Measurements from ENCODE around the gene NUMA1. TPM values are rescaled to one million over a fixed set of nuclear protein-coding genes. Genes with fewer than 3 reads are reported as not detected.

The NUMA1 gene
- polyA plus RNA-seq, 1 experiment = 79.5 TPM

GRCh38 chr11:72124046-72124445, 43.7 kb upstream of the NUMA1 start:
- Histone ChIP-seq H3K27ac (ENCODE audit: low read depth, low read length) (no peak overlapping the region), H3K4me3 (ENCODE audit: low read depth, low read length) (no peak overlapping the region), H3K9me3 (ENCODE audit: control insufficient read depth, insufficient read depth, low read length) (peaks cover 11% of the 10 kb centered on the region), H3K27me3 (ENCODE audit: control insufficient read depth, insufficient read depth, low read length) (no peaks in the 10 kb centered on the region)
- CTCF ChIA-PET = no interaction called here
- POLR2A ChIA-PET = no interaction called here
- TF ChIP-seq, protein P1, sequence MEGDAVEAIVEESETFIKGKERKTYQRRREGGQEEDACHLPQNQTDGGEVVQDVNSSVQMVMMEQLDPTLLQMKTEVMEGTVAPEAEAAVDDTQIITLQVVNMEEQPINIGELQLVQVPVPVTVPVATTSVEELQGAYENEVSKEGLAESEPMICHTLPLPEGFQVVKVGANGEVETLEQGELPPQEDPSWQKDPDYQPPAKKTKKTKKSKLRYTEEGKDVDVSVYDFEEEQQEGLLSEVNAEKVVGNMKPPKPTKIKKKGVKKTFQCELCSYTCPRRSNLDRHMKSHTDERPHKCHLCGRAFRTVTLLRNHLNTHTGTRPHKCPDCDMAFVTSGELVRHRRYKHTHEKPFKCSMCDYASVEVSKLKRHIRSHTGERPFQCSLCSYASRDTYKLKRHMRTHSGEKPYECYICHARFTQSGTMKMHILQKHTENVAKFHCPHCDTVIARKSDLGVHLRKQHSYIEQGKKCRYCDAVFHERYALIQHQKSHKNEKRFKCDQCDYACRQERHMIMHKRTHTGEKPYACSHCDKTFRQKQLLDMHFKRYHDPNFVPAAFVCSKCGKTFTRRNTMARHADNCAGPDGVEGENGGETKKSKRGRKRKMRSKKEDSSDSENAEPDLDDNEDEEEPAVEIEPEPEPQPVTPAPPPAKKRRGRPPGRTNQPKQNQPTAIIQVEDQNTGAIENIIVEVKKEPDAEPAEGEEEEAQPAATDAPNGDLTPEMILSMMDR (IDR thresholded peaks at IDR 0.05; ENCODE audit: low read depth, low read length) = no peak
- DNase-seq (ENCODE audit: low read depth, low spot score) = no peak

DNA sequence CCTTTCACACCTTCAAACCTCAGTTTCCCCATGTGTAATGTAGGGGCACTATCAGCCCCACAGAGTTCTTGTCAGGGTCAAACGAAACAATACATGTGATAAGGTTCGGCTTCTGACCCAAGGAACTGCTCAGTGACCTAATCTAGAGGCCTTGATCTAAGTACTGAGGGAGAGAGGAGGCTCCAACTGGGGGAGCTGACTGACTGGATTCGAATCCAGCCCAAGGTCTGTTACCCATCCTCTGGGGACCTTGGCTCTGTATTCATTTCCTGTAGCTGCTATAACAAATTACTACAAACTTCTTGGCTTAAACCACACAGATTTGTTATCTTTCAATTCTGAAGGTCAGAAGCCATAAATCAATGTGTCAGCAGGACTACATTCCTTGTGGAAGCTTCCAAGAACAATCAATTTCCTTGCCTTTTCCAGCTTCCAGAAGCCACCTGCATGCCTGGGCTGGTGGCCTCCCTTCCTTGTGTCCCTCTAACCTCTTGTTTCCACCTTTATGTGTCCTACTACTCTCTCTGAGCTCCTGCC, 42.8 kb upstream of the NUMA1 start:
- TF ChIP-seq, protein P1 (IDR thresholded peaks at IDR 0.05; ENCODE audit: low read depth, low read length) = no peak
- CTCF ChIA-PET = interaction anchor here (0.9 to 1.2 kb wide), 2 partner anchors 20 to 98 kb away, joined by 3 to 4 read pairs; no protein-coding TSS in a partner anchor
- Histone ChIP-seq H3K4me3 (ENCODE audit: low read depth, low read length) (no peak overlapping the region), H3K27me3 (ENCODE audit: control insufficient read depth, insufficient read depth, low read length) (no peaks in the 10 kb centered on the region), H3K27ac (ENCODE audit: low read depth, low read length) (no peak overlapping the region), H3K9me3 (ENCODE audit: control insufficient read depth, insufficient read depth, low read length) (peaks cover 3% of the 10 kb centered on the region; the same call in 1 of the 2 replicates)
- no peak for DNase-seq (ENCODE audit: low read depth, low spot score)
- POLR2A ChIA-PET = no interaction called here

DNA sequence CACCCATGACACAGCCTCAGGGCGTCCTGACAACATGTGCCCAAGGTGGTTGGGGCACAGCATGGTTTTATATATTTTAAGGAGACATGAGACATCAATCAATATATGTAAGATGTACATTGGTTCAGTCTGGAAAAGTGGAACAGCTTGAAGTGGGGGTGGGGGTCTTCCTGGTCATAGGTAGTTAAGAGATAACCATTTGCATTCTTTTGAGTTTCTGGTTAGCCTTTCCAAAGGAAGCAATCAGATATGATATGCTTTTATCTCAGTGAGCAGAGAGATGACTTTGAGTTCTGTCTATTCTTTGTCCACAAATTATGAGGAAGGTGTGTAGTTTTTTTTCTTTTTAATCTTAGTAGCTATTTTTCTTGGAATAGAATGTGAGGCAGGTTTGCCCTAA, 42.3 kb upstream of the NUMA1 start:
- CTCF ChIA-PET = interaction anchor here (0.9 to 1.2 kb wide), 2 partner anchors 21 to 97 kb away, joined by 3 to 4 read pairs; no protein-coding TSS in a partner anchor
- Histone ChIP-seq H3K9me3 (ENCODE audit: control insufficient read depth, insufficient read depth, low read length) (peaks cover 3% of the 10 kb centered on the region; the same call in 1 of the 2 replicates), H3K4me3 (ENCODE audit: low read depth, low read length) (no peak overlapping the region), H3K27ac (ENCODE audit: low read depth, low read length) (no peak overlapping the region), H3K27me3 (ENCODE audit: control insufficient read depth, insufficient read depth, low read length) (no peaks in the 10 kb centered on the region)
- no peak for DNase-seq (ENCODE audit: low read depth, low spot score)
- POLR2A ChIA-PET = no interaction called here
- TF ChIP-seq, protein P1 (IDR thresholded peaks at IDR 0.05; ENCODE audit: low read depth, low read length) = no peak

DNA sequence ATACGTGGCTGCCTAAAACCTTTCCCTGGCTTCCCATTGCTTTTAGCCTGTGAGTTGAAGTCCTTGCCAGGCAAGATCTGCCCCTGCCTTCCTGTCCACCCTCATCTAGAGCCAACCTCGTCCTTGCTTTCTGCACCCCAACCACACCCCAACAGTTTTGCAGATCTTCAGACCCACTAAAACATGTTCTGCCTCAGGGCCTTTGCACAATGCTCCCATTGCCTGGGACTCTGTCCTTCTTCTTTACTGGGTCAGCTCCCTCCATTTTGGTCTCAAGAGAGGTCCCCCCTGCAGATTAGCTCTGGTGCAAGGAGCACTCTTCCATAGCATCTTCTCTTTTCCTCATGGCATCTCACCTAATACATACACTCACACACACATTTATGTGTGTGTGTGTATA, 40.6 kb upstream of the NUMA1 start:
- Histone ChIP-seq H3K27me3 (ENCODE audit: control insufficient read depth, insufficient read depth, low read length) (no peaks in the 10 kb centered on the region), H3K27ac (ENCODE audit: low read depth, low read length) (no peak overlapping the region), H3K4me3 (ENCODE audit: low read depth, low read length) (no peak overlapping the region), H3K9me3 (ENCODE audit: control insufficient read depth, insufficient read depth, low read length) (peaks cover 3% of the 10 kb centered on the region; the same call in 1 of the 2 replicates)
- TF ChIP-seq, protein P1 (IDR thresholded peaks at IDR 0.05; ENCODE audit: low read depth, low read length) = no peak
- no peak for DNase-seq (ENCODE audit: low read depth, low spot score)
- ChIA-PET CTCF (no interaction called here), POLR2A (no interaction called here)

- CTCF ChIA-PET = interaction anchor here (0.6 to 1.2 kb wide), 4 partner anchors 22 to 94 kb away, joined by 3 to 4 read pairs (median 3); no protein-coding TSS in a partner anchor
Measured at GRCh38 chr11:72119198-72119597, 38.9 kb upstream of the NUMA1 start.

More at GRCh38 chr11:72119198-72119597, 38.9 kb upstream of the NUMA1 start:
- no peaks in the 10 kb centered on the region for H3K27me3 ChIP-seq (ENCODE audit: control insufficient read depth, insufficient read depth, low read length)
- no peak overlapping the region for H3K4me3 ChIP-seq (ENCODE audit: low read depth, low read length)
- no peak overlapping the region for H3K27ac ChIP-seq (ENCODE audit: low read depth, low read length)
- DNase-seq (ENCODE audit: low read depth, low spot score) = no peak
- peaks cover 3% of the 10 kb centered on the region; the same call in 1 of the 2 replicates for H3K9me3 ChIP-seq (ENCODE audit: control insufficient read depth, insufficient read depth, low read length)
- TF ChIP-seq, protein P1 (IDR thresholded peaks at IDR 0.05; ENCODE audit: low read depth, low read length) = no peak
- POLR2A ChIA-PET = no interaction called here

Data from AG04450 (cell line).